ENCODE data around the gene PM20D2. TPM values are rescaled to one million over a fixed set of nuclear protein-coding genes. Genes with fewer than 3 reads are reported as not detected.

The PM20D2 gene
- total RNA-seq, 2 donors from 2014 or later: 11.6 to 17.6 TPM

DNA sequence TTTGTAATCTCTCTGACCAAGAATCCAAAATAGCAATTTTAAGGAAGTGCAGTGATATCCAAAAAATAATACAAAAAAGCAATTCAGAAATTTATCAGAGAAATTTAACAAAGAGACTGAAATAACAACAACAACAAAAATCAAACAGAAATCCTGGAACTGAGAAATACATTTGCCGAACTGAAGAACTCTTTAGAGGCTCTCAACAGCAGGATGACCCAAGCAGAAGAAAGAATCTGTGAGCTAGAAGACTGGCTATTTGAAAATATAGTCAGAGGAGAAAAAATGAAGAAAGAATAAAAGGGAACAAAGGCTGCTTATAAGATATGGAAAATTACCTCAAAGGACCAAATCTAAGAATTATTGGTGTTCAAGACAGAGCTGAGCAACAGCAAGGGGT is 48.7 kb downstream of the PM20D2 start:
- no peaks in the 10 kb centered on the region for H3K27me3 Mint-ChIP-seq (ENCODE audit: low read depth)
- H3K9me3 Mint-ChIP-seq: peaks cover 9 to 12% of the 10 kb centered on the region in 2 donors
- no peak overlapping the region for H3K4me3 Mint-ChIP-seq
- no peaks in the 10 kb centered on the region for H3K4me1 Mint-ChIP-seq (ENCODE audit: low read depth)
- no peak overlapping the region for H3K27ac Mint-ChIP-seq
- DNase-seq (no peak), ATAC-seq (replicated peaks in 1 of 2) (no peak)
- H3K36me3 Mint-ChIP-seq (ENCODE audit: insufficient read depth in 2 of 2): peaks cover 4 to 6% of the 10 kb centered on the region in 2 donors

DNA sequence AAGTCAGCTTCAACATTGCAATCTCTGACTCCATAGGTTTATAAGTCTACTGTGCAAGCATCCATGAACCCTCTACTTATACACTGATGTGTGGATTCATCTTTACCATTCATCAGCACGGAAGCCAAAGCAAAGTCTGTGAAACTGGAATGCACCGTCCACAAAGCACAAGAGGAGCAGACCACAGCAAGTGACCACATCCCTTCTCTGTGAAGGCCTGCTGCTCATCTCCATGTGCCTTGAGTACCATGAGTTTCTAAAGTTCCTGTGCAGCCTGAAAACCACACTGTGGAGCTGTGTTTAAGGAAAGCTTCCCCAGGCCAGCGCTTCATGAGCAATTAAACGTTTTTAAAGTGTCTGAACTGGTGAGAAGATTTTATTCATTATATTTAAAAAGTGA is 51.3 kb downstream of the PM20D2 start:
- peaks cover 4 to 6% of the 10 kb centered on the region in 2 donors for H3K36me3 Mint-ChIP-seq (ENCODE audit: insufficient read depth in 2 of 2)
- no peak overlapping the region for H3K4me3 Mint-ChIP-seq
- ATAC-seq (replicated peaks in 1 of 2) (no peak), DNase-seq (no peak)
- H3K4me1 Mint-ChIP-seq (ENCODE audit: low read depth): no peaks in the 10 kb centered on the region
- H3K27me3 Mint-ChIP-seq (ENCODE audit: low read depth): no peaks in the 10 kb centered on the region
- H3K9me3 Mint-ChIP-seq: peaks cover 9 to 12% of the 10 kb centered on the region in 2 donors
- no peak overlapping the region for H3K27ac Mint-ChIP-seq

DNA sequence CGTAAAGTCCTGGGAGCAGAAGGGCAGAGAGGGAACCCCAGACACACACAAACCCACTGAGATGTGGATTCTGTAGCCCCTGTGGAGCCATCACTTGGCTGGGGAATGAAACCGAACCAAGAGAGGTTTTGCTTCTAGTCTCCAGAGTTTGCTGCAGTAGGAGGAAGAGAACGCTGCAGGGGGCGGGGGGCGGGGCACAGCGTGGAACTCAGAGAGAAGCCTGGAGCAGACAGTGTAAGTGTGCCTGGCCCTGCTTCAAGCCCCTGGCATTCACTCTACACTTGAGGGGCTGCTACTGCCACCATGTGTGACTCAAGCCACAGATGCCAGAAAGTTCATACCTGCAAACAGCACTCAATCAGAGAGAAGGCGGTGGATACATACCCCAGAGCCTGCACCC is 52.4 kb downstream of the PM20D2 start:
- peaks cover 4 to 6% of the 10 kb centered on the region in 2 donors for H3K36me3 Mint-ChIP-seq (ENCODE audit: insufficient read depth in 2 of 2)
- no peaks in the 10 kb centered on the region for H3K4me1 Mint-ChIP-seq (ENCODE audit: low read depth)
- peaks cover 9 to 12% of the 10 kb centered on the region in 2 donors for H3K9me3 Mint-ChIP-seq
- ATAC-seq (replicated peaks in 1 of 2): no peak
- H3K27me3 Mint-ChIP-seq (ENCODE audit: low read depth): no peaks in the 10 kb centered on the region
- no peak overlapping the region for H3K4me3 Mint-ChIP-seq
- H3K27ac Mint-ChIP-seq: no peak overlapping the region
- no peak for DNase-seq

DNA sequence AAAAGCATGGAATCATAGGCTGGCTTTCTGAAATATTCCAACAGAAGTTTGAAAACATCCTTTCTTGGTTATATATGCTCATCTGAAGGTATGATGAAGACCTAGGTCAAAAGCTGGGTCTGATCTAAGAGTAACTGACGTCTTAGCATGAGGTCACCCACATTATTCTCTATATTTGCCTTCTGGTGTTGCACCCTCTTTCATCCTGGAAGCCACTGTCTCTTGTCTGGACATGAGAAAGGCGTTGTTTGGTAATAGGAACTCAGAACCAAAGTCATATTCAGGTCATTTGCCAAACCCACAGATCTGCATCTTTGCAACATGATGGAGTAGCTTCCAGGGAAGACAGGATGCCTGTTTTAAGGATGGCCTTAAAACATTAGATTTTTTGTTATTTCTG is 53.7 kb downstream of the PM20D2 start:
- peaks cover 4% of the 10 kb centered on the region in 2 donors for H3K9me3 Mint-ChIP-seq
- no peak overlapping the region for H3K4me3 Mint-ChIP-seq
- ATAC-seq (replicated peaks in 1 of 2): no peak
- peaks cover 4% of the 10 kb centered on the region in 2 donors for H3K36me3 Mint-ChIP-seq (ENCODE audit: insufficient read depth in 2 of 2)
- H3K27me3 Mint-ChIP-seq (ENCODE audit: low read depth): no peaks in the 10 kb centered on the region
- no peaks in the 10 kb centered on the region for H3K4me1 Mint-ChIP-seq (ENCODE audit: low read depth)
- no peak overlapping the region for H3K27ac Mint-ChIP-seq
- no peak for DNase-seq

DNA sequence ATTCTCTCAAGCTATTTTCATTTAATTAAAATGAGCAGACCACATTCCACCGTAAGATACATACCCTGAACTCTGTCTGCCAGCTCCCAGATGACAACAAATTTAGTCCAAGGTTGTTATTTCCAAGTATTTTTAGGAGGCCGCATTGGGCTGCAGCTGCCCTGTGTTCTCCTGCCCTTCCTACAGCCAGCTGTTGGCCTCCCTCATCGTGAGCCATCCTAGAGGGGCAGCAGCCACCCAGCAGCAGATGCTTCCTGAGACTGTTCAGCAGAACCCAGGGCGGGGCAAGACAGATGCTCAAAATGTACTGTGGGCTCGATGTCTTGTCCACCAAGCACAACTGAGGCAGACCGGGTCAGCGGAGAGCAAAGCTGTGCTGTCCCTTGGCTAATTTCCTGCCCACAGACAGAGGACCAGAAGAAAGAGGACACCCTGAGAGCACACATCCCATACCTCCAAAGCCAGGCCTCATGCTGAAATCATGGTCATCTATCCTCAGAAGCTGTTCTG is 54.9 kb downstream of the PM20D2 start:
- no peaks in the 10 kb centered on the region for H3K4me1 Mint-ChIP-seq (ENCODE audit: low read depth)
- DNase-seq: no peak
- H3K9me3 Mint-ChIP-seq: no peaks in the 10 kb centered on the region
- no peak overlapping the region for H3K27ac Mint-ChIP-seq
- no peak for ATAC-seq (replicated peaks in 1 of 2)
- H3K4me3 Mint-ChIP-seq: no peak overlapping the region
- no peaks in the 10 kb centered on the region for H3K27me3 Mint-ChIP-seq (ENCODE audit: low read depth)
- H3K36me3 Mint-ChIP-seq (ENCODE audit: insufficient read depth in 2 of 2): no peaks in the 10 kb centered on the region

DNA sequence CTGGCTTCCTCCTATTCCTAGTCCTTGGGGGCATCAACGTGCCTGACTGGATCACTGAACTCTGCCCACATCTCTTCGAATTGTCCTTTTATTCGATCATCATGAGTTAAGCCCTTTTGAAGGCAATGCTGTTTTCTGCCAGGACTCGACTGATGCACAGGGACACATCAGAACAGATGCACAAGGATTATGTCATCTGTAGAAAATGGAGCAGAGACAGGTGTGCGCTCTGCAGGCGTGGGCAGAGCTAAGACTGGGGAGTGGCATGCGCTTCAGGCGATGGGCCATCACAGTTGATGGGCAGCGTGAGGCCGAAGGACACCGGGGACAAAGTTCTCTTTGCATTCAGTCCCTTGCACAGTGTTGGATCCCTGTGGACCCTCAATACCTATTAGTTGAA is 58.2 kb downstream of the PM20D2 start:
- Mint-ChIP-seq H3K36me3 (ENCODE audit: insufficient read depth in 2 of 2) (no peaks in the 10 kb centered on the region), H3K4me1 (ENCODE audit: low read depth) (no peaks in the 10 kb centered on the region), H3K27ac (no peak overlapping the region), H3K4me3 (no peak overlapping the region), H3K27me3 (ENCODE audit: low read depth) (no peaks in the 10 kb centered on the region), H3K9me3 (no peaks in the 10 kb centered on the region)
- ATAC-seq (replicated peaks in 1 of 2): no peak
- DNase-seq: no peak

DNA sequence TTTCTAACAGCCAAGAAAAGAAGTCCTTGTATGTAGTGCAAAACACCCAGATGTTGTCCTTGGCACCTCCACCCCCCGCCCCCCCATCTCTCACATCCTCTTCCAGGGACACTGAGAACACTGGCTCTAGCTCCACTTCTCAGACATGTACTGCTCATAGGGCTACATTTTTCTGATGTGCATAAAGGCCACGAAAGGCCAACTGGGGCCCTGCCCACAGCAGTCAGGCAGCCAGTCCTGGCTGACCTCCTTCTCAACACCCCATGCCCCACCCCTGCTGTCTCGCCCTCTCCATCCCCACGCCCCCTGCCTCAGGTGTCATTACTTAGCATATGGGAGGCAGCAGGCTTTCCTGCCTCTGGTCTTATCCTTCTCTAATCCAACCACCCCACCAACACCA is 60.0 kb downstream of the PM20D2 start:
- Mint-ChIP-seq H3K27ac (no peak overlapping the region), H3K27me3 (ENCODE audit: low read depth) (no peaks in the 10 kb centered on the region), H3K36me3 (ENCODE audit: insufficient read depth in 2 of 2) (no peaks in the 10 kb centered on the region), H3K4me3 (no peak overlapping the region), H3K4me1 (ENCODE audit: low read depth) (no peaks in the 10 kb centered on the region), H3K9me3 (no peaks in the 10 kb centered on the region)
- no peak for DNase-seq
- ATAC-seq (replicated peaks in 1 of 2): no peak

DNA sequence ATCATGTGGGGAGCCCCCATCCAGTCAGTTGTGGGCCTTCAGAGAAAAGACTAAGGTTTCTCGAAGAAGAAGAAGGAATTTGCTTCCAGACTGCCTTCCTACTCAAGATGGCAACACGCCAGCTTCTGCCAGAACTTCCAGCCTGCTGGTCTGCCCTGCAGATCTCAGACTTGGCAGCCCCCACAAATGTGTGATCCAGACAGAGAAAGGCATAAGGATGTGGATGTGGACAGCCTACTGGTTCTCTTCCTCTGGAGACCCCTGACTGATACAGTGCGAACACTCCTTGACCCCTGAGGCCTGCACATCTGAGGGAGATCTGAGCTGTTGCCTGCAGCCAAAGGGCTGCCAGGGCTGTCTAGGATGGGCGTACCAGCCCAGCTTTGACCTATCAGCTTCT is 62.7 kb downstream of the PM20D2 start:
- H3K27ac Mint-ChIP-seq: no peak overlapping the region
- no peaks in the 10 kb centered on the region for H3K9me3 Mint-ChIP-seq
- ATAC-seq (replicated peaks in 1 of 2) (no peak), DNase-seq (no peak)
- H3K36me3 Mint-ChIP-seq (ENCODE audit: insufficient read depth in 2 of 2): no peaks in the 10 kb centered on the region
- peaks cover 5% of the 10 kb centered on the region for H3K27me3 Mint-ChIP-seq (ENCODE audit: low read depth)
- H3K4me3 Mint-ChIP-seq: no peak overlapping the region
- H3K4me1 Mint-ChIP-seq (ENCODE audit: low read depth): no peaks in the 10 kb centered on the region

DNA sequence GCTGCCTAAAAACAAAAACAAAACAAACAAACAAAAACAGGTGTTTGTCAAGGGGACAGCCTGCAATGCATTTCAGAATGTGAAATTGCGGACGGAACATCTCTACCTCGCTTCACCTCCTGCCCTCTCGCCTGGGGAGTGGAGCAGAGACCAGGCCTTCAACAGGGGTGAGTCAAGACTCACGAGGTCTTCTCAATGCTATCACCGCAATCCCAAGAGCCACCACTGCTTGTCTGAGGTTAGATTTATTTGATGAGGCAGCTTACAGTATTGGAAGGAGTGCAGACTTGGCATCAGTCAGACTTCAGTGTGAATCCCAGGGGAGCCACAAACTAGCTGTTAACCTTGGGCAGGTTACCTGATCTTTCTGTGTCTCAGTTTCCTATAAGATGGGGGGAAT is 63.6 kb downstream of the PM20D2 start:
- Mint-ChIP-seq H3K27me3 (ENCODE audit: low read depth) (peaks cover 5% of the 10 kb centered on the region), H3K4me1 (ENCODE audit: low read depth) (no peaks in the 10 kb centered on the region), H3K36me3 (ENCODE audit: insufficient read depth in 2 of 2) (no peaks in the 10 kb centered on the region), H3K4me3 (no peak overlapping the region), H3K27ac (no peak overlapping the region), H3K9me3 (no peaks in the 10 kb centered on the region)
- no peak for DNase-seq
- no peak for ATAC-seq (replicated peaks in 1 of 2)

DNA sequence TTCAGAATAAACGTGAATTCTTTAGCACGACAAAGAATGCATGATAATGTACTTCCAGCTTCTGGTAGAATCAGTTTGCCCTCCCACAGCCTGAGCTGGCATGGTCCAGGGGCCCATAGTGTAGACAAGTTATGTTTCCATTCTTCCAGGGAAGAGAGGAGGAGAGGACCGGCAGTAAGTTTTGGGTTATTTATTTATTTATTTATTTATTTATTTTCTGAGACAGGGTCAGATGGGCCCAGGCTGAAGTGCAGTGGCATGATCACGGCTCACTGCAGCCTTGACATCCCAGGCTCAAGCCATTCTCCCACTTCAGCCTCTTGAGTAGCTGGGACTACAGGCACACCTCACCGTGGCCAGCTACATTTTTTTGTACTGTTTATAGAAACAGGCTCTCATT is 66.6 kb downstream of the PM20D2 start:
- Mint-ChIP-seq H3K4me1 (ENCODE audit: low read depth) (no peaks in the 10 kb centered on the region), H3K9me3 (no peaks in the 10 kb centered on the region), H3K4me3 (no peak overlapping the region), H3K36me3 (ENCODE audit: insufficient read depth in 2 of 2) (no peaks in the 10 kb centered on the region), H3K27ac (no peak overlapping the region), H3K27me3 (ENCODE audit: low read depth) (peaks cover 11% of the 10 kb centered on the region)
- no peak for DNase-seq
- no peak for ATAC-seq (replicated peaks in 1 of 2)

DNA sequence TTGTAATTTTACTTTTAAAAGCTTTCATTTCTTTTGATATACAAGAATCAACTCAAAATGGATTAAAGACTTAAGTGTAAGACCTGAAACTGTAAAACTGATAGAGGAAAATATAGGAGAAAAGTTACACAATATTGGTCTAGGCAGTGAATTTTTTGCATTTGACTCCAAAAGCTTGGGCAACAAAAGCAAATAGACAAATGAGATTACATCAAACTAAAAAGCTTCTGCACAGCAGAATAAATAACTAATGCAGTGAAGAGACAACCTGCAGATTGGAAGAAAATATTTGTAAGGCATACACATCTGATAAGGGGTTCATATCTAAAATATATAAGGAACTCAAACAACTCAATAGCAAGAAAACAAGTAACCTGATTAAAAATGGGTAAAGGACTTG is 68.3 kb downstream of the PM20D2 start:
- Mint-ChIP-seq H3K27ac (no peak overlapping the region), H3K9me3 (no peaks in the 10 kb centered on the region), H3K4me3 (no peak overlapping the region), H3K27me3 (ENCODE audit: low read depth) (peaks cover 14% of the 10 kb centered on the region), H3K36me3 (ENCODE audit: insufficient read depth in 2 of 2) (no peaks in the 10 kb centered on the region), H3K4me1 (ENCODE audit: low read depth) (no peaks in the 10 kb centered on the region)
- no peak for ATAC-seq (replicated peaks in 1 of 2)
- DNase-seq: no peak

Other genes starting within 250 kb of the PM20D2 start
- gene RNGTT, start 182.4 kb upstream of the PM20D2 start, total RNA-seq: 10 to 100 TPM; 18.1 to 18.2 TPM
- gene PNRC1, start 65.3 kb upstream of the PM20D2 start, total RNA-seq: 100 to 1,000 TPM; 119 to 137 TPM
- gene SRSF12, start 28.0 kb upstream of the PM20D2 start, total RNA-seq: under 1 TPM; 0.23 to 0.46 TPM
- not detected for gene GABRR1, start 71.3 kb downstream of the PM20D2 start, total RNA-seq
- under 1 TPM; 0.46 to 0.74 TPM for gene GABRR2, start 169.2 kb downstream of the PM20D2 start, total RNA-seq
- 10 to 100 TPM; 20.6 to 21.4 TPM for gene UBE2J1, start 206.7 kb downstream of the PM20D2 start, total RNA-seq